WTC11 (cell line): ENCODE data around the gene TMEM114. TPM values are rescaled to one million over a fixed set of nuclear protein-coding genes. Genes with fewer than 3 reads are reported as not detected.

Experiments used
- ATAC-seq: fragments of 200-7000 bp; cut with Tn5 transposase; 2 replicates; pipeline ENCODE4 v1.10.0; 2021; ENCODE audit warnings: mild to moderate bottlenecking, moderate library complexity
- CTCF ChIA-PET: fragments of 300-600 bp; sonication (Branson Sonifier 250); formaldehyde crosslinking; loops from one replicate; lab custom pipeline; 2021; ENCODE audit warnings: antibody characterized with exemption; lab: Charles Lee
- POLR2A ChIA-PET: fragments of 350-600 bp; sonication (Branson Sonifier 250); formaldehyde crosslinking; loops from one replicate; lab custom pipeline; 2021; ENCODE audit warnings: antibody characterized with exemption; lab: Charles Lee
- DNase-seq: peaks from one replicate; pipeline ENCODE4 v3.0.0; 2021; ENCODE audit warnings: low spot score
- H3K27ac Mint-ChIP-seq: 2 replicates; pipeline ENCODE4 v1.8.0; 2021; ENCODE audit warnings: mixed read lengths
- H3K27me3 Mint-ChIP-seq: 2 replicates; pipeline ENCODE4 v1.8.0; 2021; ENCODE audit warnings: low read depth, mild to moderate bottlenecking, moderate library complexity, mixed read lengths
- H3K36me3 Mint-ChIP-seq: 2 replicates; pipeline ENCODE4 v1.8.0; 2021; ENCODE audit warnings: mixed read lengths
- H3K4me1 Mint-ChIP-seq: 2 replicates; pipeline ENCODE4 v1.8.0; 2022; ENCODE audit warnings: mixed read lengths
- H3K4me3 Mint-ChIP-seq: 2 replicates; pipeline ENCODE4 v1.8.0; 2021; ENCODE audit warnings: mild to moderate bottlenecking, moderate library complexity, mixed read lengths
- H3K9me3 Mint-ChIP-seq: 2 replicates; pipeline ENCODE4 v1.8.0; 2021; ENCODE audit warnings: mixed read lengths
- EMX1 ChIP-seq: fragments of 250-450 bp; sonication (Bioruptor Pico); IDR thresholded peaks from 2 replicates; pipeline ENCODE4 v1.8.0; 2021; ENCODE audit warnings: mild to moderate bottlenecking
- FOXK1 ChIP-seq: sonication (generic); formaldehyde crosslinking; IDR thresholded peaks from 2 replicates; pipeline ENCODE4 v1.8.0; 2022; ENCODE audit warnings: mild to moderate bottlenecking, moderate library complexity, missing genetic modification reagents
- FOXP1 ChIP-seq: sonication (generic); formaldehyde crosslinking; IDR thresholded peaks from 2 replicates; pipeline ENCODE4 v1.8.0; 2022; ENCODE audit warnings: missing genetic modification reagents, mild to moderate bottlenecking, moderate library complexity, borderline replicate concordance
- JUN ChIP-seq: sonication (generic); formaldehyde crosslinking; IDR thresholded peaks from 2 replicates; pipeline ENCODE4 v1.8.0; 2023; ENCODE audit warnings: mild to moderate bottlenecking, missing genetic modification reagents
- NFATC4 ChIP-seq: fragments of 250-450 bp; sonication (Bioruptor Pico); IDR thresholded peaks from 2 replicates; pipeline ENCODE4 v1.9.0; 2021; ENCODE audit warnings: mild to moderate bottlenecking
- OVOL2 ChIP-seq: fragments of 250-450 bp; sonication (Bioruptor Pico); IDR thresholded peaks from 2 replicates; pipeline ENCODE4 v1.9.0; 2021; ENCODE audit warnings: mild to moderate bottlenecking, borderline replicate concordance
- RELA ChIP-seq: sonication (generic); formaldehyde crosslinking; IDR thresholded peaks from 2 replicates; pipeline ENCODE4 v1.8.1; 2022; ENCODE audit warnings: missing genetic modification reagents, mild to moderate bottlenecking, borderline replicate concordance
- TCF7 ChIP-seq: sonication (generic); formaldehyde crosslinking; IDR thresholded peaks from 2 replicates; pipeline ENCODE4 v1.8.0; 2022; ENCODE audit warnings: mild to moderate bottlenecking, low read depth, missing genetic modification reagents, moderate library complexity
- ZNF317 ChIP-seq: sonication (generic); formaldehyde crosslinking; IDR thresholded peaks from 2 replicates; pipeline ENCODE4 v1.8.1; 2023; ENCODE audit warnings: low read depth, mild to moderate bottlenecking, moderate library complexity, missing genetic modification reagents, borderline replicate concordance
- total RNA-seq: library from RNA; stranded (reverse); gene quantifications from 3 replicates; pipeline ENCODE4 v1.2.3, GENCODE V29; 2021
- TF ChIP-seq, protein P1 (sequence below): sonication (generic); formaldehyde crosslinking; IDR thresholded peaks from 2 replicates; pipeline ENCODE4 v1.8.1; 2023; ENCODE audit warnings: mild to moderate bottlenecking, moderate library complexity, missing genetic modification reagents
- TF ChIP-seq, protein P2 (sequence below): sonication (generic); formaldehyde crosslinking; IDR thresholded peaks from 2 replicates; pipeline ENCODE4 v1.8.1; 2022; ENCODE audit warnings: missing genetic modification reagents, borderline replicate concordance
- TF ChIP-seq, protein P3 (sequence below): fragments of 250-450 bp; sonication (Bioruptor Pico); IDR thresholded peaks from 2 replicates; pipeline ENCODE4 v1.8.0; 2021; ENCODE audit warnings: mild to moderate bottlenecking
- TF ChIP-seq, protein P4 (sequence below): sonication (generic); formaldehyde crosslinking; IDR thresholded peaks from 2 replicates; pipeline ENCODE4 v1.8.0; 2022; ENCODE audit warnings: mild to moderate bottlenecking, missing genetic modification reagents
- TF ChIP-seq, protein P5 (sequence below): sonication (generic); formaldehyde crosslinking; IDR thresholded peaks from 2 replicates; pipeline ENCODE4 v1.8.1; 2022; ENCODE audit warnings: mild to moderate bottlenecking, missing genetic modification reagents, moderate library complexity, borderline replicate concordance

The TMEM114 gene
- total RNA-seq, 1 experiment from 2014 or later: 0.37 TPM

DNA sequence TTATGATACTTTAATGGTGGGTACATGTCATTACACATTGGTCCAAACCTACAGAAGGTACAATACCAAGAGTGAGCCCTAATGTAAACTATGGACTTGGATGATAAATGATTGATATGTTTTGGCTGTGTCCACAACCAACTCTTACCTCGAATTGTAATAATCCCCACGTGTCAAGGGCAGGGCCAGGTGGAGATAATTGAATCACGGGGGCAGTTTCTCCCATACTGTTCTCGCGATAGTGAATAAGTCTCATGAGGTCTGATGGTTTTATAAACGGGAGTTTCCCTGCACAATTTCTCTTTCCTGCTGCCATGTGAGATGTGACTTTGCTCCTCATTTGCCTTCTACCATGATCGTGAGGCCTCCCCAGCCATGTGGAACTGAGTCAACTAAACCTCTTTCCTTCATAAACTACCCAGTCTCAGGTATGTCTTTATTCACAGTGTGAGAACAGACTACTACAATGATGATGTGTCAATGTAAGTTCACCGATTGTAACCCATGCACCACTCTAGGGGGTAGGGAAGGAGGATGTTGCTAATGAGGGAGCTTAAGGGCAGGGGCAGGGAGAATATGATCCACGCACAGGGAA lies 24.2 kb upstream of the TMEM114 start:
- TF ChIP-seq, protein P1, sequence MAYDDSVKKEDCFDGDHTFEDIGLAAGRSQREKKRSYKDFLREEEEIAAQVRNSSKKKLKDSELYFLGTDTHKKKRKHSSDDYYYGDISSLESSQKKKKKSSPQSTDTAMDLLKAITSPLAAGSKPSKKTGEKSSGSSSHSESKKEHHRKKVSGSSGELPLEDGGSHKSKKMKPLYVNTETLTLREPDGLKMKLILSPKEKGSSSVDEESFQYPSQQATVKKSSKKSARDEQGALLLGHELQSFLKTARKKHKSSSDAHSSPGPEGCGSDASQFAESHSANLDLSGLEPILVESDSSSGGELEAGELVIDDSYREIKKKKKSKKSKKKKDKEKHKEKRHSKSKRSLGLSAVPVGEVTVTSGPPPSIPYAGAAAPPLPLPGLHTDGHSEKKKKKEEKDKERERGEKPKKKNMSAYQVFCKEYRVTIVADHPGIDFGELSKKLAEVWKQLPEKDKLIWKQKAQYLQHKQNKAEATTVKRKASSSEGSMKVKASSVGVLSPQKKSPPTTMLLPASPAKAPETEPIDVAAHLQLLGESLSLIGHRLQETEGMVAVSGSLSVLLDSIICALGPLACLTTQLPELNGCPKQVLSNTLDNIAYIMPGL (CRISPR knock-in tag): no peak
- ATAC-seq: no peak
- CTCF ChIA-PET: interaction anchor here (1.0 kb wide), 1 partner anchor 21 kb away, joined by 3 read pairs; no protein-coding TSS in a partner anchor
- no peak overlapping the region for H3K4me3 Mint-ChIP-seq
- H3K27ac Mint-ChIP-seq: no peak overlapping the region
- no peaks in the 10 kb centered on the region for H3K9me3 Mint-ChIP-seq
- no peaks in the 10 kb centered on the region for H3K36me3 Mint-ChIP-seq
- no peak for DNase-seq
- H3K27me3 Mint-ChIP-seq: peaks cover 9% of the 10 kb centered on the region; the same call in 1 of the 2 replicates
- POLR2A ChIA-PET: no interaction called here
- H3K4me1 Mint-ChIP-seq: peaks cover 3% of the 10 kb centered on the region

DNA sequence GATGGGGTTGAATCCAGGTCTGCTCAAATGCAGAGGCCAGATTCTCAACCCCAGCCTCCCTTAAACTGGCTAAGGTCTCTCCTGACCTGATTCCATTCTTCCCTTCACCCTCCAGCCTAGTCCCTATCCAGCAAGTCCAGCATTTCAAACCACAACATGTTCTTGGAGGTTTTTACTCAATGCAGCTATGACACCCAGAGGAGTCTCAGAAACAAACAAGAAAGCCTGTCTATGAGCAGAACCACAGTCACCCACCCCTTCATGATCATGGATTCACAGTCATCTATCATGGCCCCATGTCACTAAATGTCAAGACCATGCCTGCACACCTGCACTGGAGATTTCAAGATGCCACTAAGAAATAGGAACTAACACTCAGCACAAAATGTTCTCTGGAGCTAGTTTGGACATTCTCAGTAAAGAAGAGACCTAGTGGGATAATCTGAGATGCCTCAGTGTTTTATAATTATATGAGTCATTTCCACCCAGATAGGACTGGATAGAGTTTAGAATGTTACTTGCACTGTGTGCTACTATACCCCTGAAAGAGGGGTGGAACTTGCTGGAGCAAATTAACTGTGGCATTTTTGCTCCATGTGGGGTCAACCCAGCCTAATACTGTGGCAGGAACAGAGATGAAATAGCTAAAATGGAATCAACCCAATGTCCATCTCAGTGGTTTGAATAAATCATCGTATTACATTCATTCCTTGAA lies 21.7 kb upstream of the TMEM114 start:
- no peak for ATAC-seq
- ChIA-PET CTCF (no interaction called here), POLR2A (no interaction called here)
- peaks cover 11% of the 10 kb centered on the region for H3K27me3 Mint-ChIP-seq
- no peaks in the 10 kb centered on the region for H3K36me3 Mint-ChIP-seq
- no peak for DNase-seq
- no peak overlapping the region for H3K4me3 Mint-ChIP-seq
- no peaks in the 10 kb centered on the region for H3K9me3 Mint-ChIP-seq
- H3K4me1 Mint-ChIP-seq: peaks cover 3% of the 10 kb centered on the region
- TF ChIP-seq, protein P2, sequence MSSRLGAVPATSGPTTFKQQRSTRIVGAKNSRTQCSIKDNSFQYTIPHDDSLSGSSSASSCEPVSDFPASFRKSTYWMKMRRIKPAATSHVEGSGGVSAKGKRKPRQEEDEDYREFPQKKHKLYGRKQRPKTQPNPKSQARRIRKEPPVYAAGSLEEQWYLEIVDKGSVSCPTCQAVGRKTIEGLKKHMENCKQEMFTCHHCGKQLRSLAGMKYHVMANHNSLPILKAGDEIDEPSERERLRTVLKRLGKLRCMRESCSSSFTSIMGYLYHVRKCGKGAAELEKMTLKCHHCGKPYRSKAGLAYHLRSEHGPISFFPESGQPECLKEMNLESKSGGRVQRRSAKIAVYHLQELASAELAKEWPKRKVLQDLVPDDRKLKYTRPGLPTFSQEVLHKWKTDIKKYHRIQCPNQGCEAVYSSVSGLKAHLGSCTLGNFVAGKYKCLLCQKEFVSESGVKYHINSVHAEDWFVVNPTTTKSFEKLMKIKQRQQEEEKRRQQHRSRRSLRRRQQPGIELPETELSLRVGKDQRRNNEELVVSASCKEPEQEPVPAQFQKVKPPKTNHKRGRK: no peak
- TF ChIP-seq EMX1 (CRISPR knock-in tag): no peak
- TF ChIP-seq NFATC4 (CRISPR knock-in tag): no peak
- TF ChIP-seq, protein P3, sequence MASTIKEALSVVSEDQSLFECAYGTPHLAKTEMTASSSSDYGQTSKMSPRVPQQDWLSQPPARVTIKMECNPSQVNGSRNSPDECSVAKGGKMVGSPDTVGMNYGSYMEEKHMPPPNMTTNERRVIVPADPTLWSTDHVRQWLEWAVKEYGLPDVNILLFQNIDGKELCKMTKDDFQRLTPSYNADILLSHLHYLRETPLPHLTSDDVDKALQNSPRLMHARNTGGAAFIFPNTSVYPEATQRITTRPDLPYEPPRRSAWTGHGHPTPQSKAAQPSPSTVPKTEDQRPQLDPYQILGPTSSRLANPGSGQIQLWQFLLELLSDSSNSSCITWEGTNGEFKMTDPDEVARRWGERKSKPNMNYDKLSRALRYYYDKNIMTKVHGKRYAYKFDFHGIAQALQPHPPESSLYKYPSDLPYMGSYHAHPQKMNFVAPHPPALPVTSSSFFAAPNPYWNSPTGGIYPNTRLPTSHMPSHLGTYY (CRISPR knock-in tag): no peak
- no peak for TF ChIP-seq RELA (CRISPR knock-in tag)
- no peak for TF ChIP-seq FOXP1 (CRISPR knock-in tag)
- TF ChIP-seq JUN: no peak
- TF ChIP-seq, protein P4, sequence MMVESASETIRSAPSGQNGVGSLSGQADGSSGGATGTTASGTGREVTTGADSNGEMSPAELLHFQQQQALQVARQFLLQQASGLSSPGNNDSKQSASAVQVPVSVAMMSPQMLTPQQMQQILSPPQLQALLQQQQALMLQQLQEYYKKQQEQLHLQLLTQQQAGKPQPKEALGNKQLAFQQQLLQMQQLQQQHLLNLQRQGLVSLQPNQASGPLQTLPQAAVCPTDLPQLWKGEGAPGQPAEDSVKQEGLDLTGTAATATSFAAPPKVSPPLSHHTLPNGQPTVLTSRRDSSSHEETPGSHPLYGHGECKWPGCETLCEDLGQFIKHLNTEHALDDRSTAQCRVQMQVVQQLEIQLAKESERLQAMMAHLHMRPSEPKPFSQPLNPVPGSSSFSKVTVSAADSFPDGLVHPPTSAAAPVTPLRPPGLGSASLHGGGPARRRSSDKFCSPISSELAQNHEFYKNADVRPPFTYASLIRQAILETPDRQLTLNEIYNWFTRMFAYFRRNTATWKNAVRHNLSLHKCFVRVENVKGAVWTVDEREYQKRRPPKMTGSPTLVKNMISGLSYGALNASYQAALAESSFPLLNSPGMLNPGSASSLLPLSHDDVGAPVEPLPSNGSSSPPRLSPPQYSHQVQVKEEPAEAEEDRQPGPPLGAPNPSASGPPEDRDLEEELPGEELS (CRISPR knock-in tag): no peak
- TF ChIP-seq ZNF317 (CRISPR knock-in tag): no peak
- TF ChIP-seq FOXK1 (CRISPR knock-in tag): no peak
- TF ChIP-seq OVOL2 (CRISPR knock-in tag): no peak
- TF ChIP-seq, protein P5, sequence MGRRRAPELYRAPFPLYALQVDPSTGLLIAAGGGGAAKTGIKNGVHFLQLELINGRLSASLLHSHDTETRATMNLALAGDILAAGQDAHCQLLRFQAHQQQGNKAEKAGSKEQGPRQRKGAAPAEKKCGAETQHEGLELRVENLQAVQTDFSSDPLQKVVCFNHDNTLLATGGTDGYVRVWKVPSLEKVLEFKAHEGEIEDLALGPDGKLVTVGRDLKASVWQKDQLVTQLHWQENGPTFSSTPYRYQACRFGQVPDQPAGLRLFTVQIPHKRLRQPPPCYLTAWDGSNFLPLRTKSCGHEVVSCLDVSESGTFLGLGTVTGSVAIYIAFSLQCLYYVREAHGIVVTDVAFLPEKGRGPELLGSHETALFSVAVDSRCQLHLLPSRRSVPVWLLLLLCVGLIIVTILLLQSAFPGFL (CRISPR knock-in tag): no peak
- TF ChIP-seq TCF7 (CRISPR knock-in tag): no peak
- H3K27ac Mint-ChIP-seq: no peak overlapping the region
